NCI-H345 (cell line): ENCODE data around the gene ASB8.
"Not testable (repeated sequence)": the region's sequence is repeated elsewhere in the genome, so short reads cannot be mapped to it uniquely, and the experiment has no call there.

Experiments
- DNase-seq: peaks from one replicate; lab custom pipeline; 2025; lab: John Stamatoyannopoulos, UW

ASB8 gene

DNA sequence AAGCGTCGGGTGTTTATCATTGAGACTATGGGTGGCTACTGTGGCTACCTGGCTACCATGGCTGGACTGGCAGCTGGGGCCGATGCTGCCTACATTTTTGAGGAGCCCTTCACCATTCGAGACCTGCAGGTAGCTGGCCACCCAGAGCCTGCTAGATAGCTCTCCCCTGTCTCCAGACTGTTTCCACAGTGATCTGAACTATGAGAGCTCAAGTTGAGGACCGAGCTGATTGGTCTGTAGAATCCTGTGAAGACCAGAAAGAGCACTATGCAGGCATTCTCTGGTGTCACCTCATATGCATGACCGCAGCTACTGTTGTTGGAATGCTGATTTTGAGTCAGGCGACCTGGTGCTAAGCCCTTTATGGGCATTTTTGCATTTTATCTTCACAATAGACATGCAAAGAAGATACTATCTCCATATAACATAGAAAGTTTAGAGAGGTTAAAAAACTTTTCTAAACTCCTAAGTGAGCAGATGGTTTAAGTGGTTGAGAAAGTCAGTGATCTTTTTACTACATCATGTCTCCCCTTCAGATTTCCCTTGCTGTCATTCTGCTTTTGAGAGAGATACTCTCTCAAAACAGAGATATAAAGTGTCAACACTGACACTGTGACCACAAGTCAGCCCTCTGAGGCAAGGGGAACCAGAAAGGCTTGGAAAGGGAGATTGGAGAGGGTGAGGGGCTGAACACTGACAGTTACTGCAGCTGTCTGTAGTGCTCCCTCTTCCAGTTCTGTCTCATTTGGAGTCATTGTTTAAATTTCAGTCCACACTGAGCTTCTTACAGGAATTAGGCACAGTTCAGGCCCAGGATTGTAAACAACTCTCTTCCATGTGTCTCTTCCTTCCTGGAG is 14.3 kb downstream of the ASB8 start:
- DNase-seq, result no peak

DNA sequence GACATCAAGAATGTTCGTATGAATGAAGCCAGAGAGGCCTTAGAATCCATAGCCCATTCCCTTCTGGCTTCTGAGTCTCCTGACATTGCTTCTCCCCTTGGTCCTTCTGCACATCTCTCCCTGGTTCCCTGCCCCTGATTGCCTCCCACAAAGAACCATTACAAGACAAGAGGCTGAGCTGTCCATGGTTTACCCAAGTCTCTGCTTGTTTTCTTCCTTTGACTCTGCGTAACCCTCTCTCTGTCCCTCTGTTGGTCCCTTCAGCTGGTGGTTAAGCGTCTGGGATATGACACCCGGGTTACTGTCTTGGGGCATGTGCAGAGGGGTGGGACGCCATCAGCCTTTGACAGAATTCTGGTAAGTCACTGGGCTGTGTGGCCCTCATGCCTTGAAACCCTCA is 22.3 kb downstream of the ASB8 start:
- no peak for DNase-seq

DNA sequence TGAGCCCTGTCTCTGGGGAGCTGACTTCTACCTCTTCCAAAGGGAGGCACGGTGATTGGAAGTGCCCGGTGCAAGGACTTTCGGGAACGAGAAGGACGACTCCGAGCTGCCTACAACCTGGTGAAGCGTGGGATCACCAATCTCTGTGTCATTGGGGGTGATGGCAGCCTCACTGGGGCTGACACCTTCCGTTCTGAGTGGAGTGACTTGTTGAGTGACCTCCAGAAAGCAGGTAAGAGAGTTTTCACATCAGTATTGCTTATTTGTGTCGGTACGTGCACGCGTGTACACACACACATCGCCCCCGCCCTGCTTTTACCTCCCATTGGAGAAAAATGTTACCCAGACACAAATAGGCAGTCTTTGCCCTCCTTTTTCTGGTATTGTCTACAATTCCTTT is 24.5 kb downstream of the ASB8 start:
- no peak for DNase-seq

DNA sequence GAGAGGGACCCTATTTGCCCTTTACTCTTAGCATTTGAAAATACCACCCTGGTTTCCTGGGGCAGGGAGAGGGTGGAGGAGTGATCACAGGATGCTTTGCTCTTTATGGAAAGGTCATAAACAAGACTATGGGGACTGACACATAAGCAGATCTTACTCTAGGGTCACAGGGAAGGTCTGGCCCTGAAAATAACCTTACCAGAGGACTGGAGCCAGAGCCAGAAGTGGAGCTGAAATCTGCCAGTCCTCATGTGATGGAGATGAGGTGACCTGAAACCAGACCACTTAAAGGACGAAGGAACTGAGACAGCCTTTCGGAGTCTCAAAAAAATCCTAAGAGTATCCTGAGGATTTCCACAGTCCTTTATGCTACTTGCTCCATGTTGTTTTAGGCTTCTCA is 25.8 kb downstream of the ASB8 start:
- DNase-seq, result no peak

DNA sequence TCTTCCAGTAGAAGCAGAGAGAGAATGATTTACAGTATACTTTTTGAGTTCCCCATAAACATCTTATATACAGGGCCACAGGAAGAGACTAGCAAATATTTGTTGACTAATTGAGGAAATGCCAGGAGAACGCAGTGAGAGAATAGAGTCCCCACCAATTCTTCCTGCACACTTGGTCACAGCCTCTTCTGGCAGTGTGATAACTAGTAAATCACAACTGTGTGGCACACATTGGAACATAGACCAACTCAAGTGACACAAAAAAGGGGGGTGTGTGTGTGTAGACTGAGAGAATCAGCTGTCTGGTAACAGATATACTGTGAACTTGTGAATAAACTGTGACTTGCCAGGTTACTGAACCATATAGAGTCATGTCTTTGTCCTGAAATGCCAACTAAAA is 27.9 kb downstream of the ASB8 start:
- no peak for DNase-seq

DNA sequence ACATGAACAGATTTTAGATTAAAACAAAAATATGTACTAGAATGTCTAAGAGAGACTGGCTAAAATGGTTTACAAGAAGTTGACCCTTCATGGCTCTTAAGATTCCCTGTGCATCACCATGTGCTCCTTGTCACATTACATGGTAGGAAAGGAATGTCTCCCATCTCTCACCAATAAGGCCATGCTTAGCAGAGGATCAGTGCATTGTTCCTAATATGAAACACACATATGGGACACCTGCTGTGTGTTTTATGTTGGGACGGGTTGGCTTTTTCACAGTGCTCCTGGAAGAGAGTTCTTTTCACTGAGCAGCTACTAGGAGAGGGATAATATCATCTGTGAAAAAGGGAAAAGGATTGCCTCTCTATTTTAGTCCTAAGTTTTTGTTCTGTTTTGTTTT is 28.5 kb downstream of the ASB8 start:
- no peak for DNase-seq

DNA sequence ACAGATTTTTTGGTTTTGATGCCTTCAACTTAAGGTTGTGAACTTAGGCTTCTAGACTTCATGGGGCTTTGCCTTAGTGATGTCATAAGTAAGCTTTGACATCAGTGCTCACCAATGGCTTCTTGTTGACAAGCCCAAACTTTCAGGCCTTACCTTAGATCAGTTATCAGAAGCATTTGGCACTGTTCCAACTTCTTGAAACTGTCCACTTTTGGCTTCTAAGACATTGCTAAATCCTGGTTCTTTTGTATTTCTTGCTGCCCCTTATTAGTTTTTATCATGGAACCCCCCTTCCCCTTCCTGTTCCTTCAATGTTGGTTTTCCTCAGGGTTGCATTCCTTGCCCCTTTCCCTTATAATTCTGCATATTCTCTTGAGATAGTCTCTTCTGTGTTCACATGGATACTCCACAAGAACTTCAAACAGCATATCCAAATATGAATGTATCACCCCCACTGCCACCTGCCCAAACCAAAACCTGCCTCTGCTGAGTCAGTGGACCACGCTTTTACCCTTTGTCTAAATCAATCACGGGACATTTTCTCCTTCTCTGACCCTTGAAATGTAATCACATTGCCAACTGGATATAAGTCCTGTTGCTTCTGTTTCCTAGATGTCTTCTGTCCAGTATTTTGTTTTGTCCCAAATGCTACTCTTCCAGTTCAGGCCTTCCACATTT is 30.2 kb downstream of the ASB8 start:
- no peak for DNase-seq

DNA sequence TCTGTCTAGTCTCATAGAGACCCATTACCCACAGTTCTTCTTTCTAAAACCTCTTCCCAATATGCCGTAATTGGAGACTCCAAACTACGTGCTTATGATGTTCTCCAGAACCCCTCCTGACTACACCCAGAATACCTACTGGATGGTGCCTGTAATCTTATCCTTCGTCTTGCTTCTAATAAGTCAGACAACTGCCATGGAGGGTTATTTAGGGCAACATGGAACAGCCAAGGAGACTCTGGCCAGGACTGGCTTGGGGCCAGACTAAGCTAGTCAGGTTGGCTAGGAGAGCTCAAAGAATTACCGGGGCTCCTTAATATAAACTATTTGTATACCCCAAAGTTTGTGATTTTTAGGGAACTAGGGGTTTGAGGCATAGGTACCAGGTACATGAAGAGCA is 31.3 kb downstream of the ASB8 start:
- no peak for DNase-seq

DNA sequence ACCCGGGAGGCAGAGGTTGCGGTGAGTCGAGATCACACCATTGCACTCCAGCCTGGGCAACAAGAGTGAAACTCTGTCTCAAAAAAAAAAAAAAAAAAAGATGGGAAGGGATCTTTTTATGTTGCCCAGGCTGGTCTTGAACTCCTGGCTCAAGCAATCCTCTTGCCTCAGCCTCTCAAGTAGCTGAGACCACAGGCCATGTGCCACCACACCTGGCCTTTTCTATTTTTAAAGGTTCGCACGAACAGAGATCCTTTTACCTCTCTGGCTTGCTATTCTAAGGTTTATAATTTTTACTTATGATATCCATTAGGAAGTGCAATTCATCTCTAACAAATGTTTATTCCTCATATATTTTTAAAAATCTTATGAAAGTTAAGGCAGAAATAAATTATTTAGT is 31.8 kb downstream of the ASB8 start:
- not testable (repeated sequence) for DNase-seq

DNA sequence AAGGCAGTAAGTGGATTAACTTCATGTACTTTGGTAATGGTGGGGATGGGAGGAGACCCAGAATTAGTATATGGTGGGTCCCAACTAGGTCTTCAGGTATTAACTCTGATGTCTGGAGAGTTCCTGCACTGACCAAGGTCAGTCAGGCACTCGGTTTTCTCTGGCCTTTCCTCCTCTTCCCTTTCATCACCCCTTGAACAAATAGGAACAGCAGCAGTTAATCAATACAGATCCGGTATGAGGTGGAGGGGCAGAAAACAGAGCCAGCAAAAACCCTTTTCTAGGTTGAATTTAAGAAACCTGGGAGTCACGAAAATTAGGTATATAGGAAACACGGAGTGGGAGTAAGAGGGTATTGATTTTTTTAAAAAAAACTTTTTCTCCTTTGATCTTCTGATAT is 34.1 kb downstream of the ASB8 start:
- no peak for DNase-seq

DNA sequence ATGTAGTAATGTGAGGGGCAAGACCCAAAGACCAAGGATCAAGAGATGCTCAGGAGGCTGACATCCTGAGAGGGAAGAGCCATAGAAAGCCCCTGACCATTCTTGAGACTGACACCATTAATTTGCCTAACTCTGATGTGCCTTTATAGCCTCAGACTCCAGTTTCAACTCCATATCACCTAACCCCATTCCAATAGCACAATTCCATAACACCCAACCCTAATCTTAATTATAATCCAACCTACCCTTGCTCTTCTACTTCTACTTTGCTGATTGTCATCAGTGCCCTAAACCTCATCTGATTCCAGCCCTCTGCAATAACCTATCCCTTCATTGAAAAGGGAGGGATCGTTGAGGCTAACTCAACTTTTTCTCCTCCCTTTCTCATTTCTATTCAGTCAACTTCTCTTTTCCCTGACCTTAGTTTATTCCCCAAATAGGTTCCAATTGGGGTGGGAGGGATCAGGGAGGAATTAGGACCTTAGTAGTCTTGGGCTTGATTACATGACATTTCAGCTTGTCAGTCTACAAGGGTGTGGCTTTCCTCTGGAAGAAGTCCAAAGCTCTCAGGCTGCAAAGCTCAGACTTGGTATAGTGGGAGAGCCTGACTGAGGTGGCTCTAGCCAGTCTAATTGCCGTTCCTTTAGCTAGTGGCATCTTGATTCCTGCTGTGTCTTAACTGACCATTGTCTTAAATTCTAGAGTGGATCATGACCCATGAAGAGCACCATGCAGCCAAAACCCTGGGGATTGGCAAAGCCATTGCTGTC is 35.1 kb downstream of the ASB8 start:
- DNase-seq, result no peak

DNA sequence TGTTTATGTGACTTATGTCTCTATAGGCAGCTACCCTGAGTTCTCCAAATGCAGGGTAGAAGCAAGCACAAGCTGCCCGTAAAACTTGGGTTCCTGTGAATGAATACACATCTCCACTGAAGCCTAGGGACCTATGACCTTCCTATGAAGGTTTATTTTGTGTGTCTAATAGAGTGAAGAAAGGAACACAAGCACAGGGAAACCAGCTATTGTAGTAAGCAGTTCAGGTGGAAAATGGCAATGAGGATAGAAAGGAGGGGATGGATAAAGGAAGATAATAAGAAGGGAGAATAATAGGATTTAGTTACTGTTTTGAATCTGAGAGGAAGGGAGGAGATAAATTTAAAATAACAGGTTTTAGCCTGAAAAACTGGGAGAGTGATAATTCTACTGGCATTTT is 35.8 kb downstream of the ASB8 start:
- DNase-seq, result no peak

DNA sequence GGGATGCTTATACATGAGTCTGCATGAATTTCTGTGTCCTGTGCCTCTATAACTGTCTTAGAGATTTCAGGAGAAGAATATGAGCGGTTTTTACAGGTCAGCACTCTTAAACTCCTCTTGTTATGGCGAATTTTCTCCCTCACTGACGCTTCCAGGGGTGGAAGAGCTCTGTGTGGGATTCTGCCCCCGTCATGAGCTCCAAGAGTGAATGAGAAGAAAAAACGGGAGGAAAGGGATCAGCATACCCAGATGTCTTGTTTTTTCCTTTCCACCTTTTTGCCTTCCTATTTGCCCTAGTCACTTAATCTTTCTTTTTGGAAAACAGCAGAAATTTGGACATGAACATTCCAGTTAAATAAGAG is 37.5 kb downstream of the ASB8 start:
- no peak for DNase-seq

DNA sequence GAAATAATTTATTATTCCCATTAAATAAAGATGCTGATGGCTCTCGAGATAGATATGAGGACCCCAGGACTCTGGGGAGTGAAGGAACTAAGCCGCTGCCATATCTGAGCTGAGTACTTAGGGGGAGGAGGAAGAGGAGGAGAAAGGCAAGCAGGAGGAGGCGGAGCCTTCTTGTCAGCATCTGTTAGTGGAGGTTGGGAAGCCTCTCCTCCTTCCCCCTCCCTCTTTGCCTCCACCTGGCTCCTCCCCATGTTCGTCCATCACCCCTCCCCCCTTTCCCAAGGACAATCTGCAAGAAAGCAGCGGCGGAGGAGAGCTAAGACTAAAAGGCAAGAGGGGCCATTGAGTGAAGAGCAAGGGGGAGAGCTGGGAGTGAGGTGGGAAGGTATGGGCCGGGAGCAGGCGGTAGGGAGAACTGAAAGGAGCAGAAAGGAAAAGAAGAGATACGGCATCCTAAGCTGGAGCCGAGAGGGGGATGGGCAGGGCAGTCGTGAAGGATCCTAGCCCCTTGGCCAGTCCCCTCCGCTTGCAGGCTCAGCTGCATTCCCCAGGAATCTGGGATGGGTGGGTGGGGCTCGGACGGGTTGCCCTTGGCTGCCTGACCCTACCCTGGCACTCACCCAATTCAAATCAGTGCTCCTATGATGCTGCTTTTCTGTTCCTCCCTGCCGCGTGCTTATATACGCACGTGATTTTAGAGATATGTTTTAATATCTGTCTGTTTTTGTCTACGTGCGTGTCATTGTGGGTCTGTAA is 38.1 kb downstream of the ASB8 start, which contains the start of gene PFKM:
Gene PFKM (plus strand): TSS at position 287 of the 756 bp plus-strand sequence. CDS start 3,411 bp downstream, outside the sequence.
- peak; percentile 32 for DNase-seq

DNA sequence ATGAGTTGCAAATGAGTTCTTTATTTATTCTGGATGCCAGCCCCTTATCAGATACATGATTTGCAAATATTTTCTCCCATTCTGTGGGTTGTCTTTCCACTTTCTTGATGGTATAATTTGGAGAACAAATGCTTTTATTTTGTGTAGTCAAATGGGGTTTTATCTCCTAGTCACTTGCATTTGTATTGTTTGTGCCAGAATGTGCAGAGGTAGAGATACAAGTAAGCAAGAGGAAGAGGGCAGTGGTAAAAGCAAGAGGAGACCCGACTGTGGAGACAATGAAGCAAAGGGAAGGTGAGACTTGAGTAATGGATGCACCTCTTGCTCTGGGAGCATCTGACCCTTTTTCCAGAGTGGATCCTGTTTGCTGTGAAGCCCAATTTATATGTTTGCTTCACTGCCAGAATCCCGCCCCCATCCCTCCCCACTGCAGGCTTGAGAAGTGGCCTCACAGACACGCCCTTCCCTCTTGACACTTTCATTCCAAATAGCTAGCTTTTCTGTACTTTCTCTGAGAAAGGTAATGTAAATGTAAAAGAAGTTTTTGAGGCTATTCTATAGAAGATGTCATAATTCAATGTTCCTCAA is 38.9 kb downstream of the ASB8 start:
- no peak for DNase-seq

DNA sequence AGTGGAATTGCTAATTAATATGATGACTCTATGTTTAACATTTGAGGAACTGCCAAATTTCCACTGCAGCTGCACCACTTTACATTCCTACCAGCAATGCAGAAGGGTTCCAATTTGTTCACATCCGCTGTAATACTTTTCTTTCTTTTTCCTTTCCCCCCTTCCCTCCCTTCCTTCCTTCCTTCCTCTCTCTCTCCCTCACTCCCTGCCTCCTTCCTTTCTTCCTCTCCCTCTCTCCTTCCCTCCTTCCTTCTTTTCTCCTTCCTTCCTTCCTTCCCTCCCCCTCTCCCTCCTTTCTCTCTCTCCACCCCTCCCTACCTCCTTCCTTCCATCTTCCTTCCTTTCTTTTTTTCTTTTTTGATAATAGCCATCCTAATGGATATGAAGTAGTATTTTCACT is 41.4 kb downstream of the ASB8 start:
- DNase-seq, result no peak

DNA sequence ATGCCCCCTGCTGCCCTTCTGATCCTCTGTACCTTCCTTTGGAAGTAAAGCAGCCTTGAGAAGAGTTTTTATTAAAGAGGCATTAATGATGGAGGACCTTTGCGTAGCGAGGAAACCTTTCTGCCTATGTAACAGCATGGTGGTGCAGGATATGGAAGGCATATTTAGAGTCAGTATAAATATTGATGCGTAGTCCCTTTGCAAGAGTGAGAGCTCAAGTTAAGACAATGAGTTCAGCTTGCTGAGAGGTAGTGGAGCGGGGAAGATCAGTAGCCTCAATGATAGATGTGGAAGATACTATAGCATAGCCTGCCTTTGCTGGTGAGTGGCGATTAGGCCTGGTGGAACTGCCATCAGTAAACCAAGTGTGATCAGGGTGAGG is 46.0 kb downstream of the ASB8 start:
- not testable (repeated sequence) for DNase-seq

DNA sequence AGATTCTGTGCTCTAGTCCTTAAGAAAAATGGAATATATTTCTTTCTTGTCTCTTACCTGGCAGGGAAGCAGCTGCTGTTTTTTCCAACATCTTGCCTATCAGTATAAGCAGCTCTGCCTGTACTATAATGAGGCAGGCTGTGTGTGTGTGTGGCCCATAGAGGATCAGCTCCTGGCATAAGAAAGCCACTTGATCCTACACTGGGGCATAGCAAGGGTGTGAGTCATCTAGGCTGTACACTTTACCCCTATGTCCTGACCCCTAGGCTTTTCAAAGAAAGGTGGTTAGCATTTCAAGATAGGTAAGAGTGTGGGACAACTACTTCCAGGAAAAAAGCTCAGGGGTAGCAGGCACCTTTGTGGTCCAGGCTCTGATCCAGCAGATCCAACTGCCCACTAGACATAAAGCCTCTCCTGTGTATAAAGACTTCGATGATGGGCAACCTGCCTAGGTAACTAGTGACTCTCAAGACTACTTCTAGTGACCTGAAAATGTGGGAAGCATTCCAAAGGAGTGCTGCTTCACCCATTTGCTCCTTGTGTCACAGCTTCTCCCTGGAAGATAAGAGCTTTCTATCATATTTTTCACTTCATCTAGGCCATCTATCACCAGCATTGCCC is 46.5 kb downstream of the ASB8 start:
- DNase-seq, result no peak

DNA sequence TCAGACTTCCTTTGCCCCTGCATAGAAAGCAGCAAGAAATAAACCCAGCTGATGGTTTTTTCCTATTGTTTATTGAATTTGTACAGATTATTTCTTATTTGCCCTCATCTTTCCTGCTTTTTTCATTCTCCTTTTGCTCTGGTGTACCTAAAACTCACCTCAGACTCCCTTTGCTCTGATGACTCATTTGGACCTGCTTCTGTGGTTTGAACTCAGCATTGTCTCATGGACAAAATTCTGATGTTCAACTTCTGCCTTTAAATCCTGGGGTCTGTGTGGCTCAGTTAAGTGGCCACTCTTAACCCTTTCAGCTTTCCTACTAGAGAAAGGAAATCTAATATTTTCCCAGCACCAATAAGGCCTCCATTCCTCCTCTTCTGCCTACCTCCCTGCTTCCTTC is 47.9 kb downstream of the ASB8 start:
- DNase-seq, result no peak

DNA sequence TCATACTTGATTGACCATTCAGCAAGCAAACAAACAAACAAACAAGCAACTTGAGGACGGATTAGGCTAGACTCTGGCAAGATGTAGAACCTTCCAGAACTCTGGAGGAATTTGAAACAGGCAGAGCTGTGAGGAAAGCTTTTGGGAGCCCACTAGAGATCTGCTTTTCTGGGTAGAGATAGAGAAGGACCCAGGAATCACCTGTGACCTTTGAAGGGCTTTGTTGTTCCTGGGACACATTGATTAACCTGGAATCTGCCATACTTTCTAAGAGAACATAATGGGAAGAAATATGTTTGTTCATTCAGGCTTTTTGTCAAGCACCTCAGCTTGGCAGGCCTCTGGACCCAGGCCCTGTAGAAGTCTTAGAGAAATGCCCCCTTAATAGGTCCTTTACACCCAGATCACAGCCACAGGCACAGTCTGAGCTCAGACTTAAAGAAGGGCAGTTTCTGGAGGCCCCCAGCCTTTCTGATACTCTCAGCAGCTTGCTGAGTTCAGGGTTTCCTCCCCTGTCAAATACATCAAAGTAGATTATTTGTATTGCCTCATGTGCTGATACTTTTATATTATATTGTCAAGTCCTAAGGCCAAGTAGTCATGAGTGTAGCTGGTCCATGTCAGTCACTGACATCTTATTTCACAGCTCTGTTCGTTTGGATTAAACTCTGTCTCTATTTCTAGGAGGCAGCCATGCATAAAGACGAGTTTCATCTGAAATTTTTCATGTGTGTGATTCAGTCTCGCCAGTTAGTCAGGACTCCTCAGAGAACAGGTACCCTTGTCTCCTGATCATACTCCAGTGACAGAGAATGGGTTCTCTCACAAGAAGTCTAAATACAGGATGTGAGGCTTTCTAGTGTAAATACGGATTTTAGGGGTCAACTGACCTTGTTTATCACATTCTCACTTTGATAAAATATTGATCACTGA is 50.4 kb downstream of the ASB8 start:
- no peak for DNase-seq
